Activated T-cell treated with anti-CD3 and anti-CD28 coated beads, Interleukin-2, amount 50 U/mL, for 24 hours (primary cell): ENCODE results near the gene TMEM187.
A peak's percentile ranks its signal among the peaks of the same experiment; 100 is the strongest.

Source experiments
- DNase-seq: peaks from one replicate; pipeline ENCODE4 v3.0.0-alpha.2; 2020
- H3K27ac Mint-ChIP-seq: 2 replicates; pipeline ENCODE4 v1.8.0; 2020; ENCODE audit warnings: mild to moderate bottlenecking, mixed read lengths
- H3K27me3 Mint-ChIP-seq: 2 replicates; pipeline ENCODE4 v1.8.0; 2020; ENCODE audit warnings: mixed read lengths
- H3K36me3 Mint-ChIP-seq: 2 replicates; pipeline ENCODE4 v1.8.0; 2020; ENCODE audit warnings: low read depth, mixed read lengths
- H3K4me1 Mint-ChIP-seq: 2 replicates; pipeline ENCODE4 v1.8.0; 2020; ENCODE audit warnings: low read depth, mixed read lengths
- H3K4me3 Mint-ChIP-seq: 2 replicates; pipeline ENCODE4 v1.8.0; 2020; ENCODE audit warnings: mild to moderate bottlenecking, moderate library complexity, mixed read lengths
- H3K9me3 Mint-ChIP-seq: 2 replicates; pipeline ENCODE4 v1.8.0; 2020; ENCODE audit warnings: mixed read lengths

Gene TMEM187

DNA sequence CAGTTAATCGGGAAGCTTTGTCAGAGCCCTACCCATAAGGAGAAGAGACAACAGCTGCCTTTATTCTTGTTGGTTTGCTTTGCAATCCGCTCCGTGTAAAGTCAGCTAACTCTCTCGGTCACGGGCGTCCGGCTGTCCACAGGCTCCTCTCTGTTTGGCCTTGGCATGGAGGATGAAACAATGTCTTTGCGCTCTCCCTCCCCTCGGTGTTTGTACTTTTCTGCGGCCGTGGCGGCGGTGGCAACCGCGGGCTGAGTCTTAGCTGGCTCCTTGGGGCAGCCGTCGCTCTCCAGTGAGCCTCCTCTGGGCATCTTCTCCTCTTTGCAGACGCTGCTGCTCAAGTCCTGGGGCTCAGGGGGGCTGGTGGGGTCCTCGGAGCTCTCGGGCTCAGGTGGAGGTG, 57.7 kb downstream of the TMEM187 start:
- DNase-seq, result no peak
- Mint-ChIP-seq H3K9me3 (no peaks in the 10 kb centered on the region), H3K4me1 (peaks cover 2% of the 10 kb centered on the region), H3K27ac (peak overlapping the region; percentile 44), H3K36me3 (peaks cover 63% of the 10 kb centered on the region), H3K27me3 (peaks cover 58% of the 10 kb centered on the region), H3K4me3 (no peak overlapping the region)

DNA sequence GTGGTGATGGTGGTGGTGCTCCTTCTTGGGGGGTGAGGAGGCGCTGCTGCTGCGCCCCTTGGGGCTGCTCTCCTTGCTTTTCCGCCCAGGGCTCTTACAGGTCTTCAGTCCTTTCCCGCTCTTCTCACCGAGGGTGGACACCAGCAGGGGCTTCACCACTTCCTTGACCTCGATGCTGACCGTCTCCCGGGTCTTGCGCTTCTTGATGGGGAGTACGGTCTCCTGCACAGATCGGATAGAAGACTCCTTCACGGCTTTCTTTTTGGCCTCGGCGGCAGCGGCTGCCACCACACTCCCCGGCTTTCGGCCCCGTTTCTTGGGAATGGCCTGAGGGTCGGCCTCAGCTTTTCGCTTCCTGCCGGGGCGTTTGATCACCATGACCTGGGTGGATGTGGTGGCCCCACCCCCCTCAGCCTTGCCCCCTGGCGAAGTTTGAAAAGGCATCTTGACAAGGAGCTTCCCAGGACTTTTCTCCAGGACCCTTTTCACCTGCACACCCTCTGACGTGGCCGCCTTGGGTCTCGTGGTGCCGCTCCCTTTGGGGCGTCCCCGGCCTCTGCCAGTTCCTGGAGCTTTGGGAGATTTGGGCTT, 58.3 kb downstream of the TMEM187 start:
- peaks cover 2% of the 10 kb centered on the region for H3K4me1 Mint-ChIP-seq
- H3K36me3 Mint-ChIP-seq, result peaks cover 60% of the 10 kb centered on the region
- no peaks in the 10 kb centered on the region for H3K9me3 Mint-ChIP-seq
- H3K27ac Mint-ChIP-seq, result no peak overlapping the region
- no peak for DNase-seq
- H3K4me3 Mint-ChIP-seq, result no peak overlapping the region
- peaks cover 55% of the 10 kb centered on the region for H3K27me3 Mint-ChIP-seq

DNA sequence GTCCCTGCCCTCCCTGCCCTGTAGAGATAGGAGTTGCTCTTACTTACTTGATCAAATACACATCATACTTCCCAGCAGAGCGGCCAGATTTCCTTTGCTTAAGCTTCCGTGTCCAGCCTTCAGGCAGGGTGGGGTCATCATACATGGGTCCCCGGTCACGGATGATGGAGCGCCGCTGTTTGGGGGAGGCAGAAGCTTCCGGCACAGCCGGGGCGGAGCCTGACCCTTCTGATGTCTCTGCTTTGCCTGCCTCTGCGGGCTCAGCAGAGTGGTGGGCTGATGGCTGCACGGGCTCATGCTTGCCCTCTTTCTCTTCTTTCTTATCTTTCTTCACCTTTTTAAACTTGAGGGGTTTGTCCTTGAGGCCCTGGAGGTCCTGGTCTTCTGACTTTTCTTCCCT, 59.6 kb downstream of the TMEM187 start:
- Mint-ChIP-seq H3K4me3 (no peak overlapping the region), H3K36me3 (peaks cover 61% of the 10 kb centered on the region), H3K27ac (no peak overlapping the region), H3K4me1 (peaks cover 10% of the 10 kb centered on the region), H3K27me3 (peaks cover 60% of the 10 kb centered on the region), H3K9me3 (no peaks in the 10 kb centered on the region)
- DNase-seq, result no peak

DNA sequence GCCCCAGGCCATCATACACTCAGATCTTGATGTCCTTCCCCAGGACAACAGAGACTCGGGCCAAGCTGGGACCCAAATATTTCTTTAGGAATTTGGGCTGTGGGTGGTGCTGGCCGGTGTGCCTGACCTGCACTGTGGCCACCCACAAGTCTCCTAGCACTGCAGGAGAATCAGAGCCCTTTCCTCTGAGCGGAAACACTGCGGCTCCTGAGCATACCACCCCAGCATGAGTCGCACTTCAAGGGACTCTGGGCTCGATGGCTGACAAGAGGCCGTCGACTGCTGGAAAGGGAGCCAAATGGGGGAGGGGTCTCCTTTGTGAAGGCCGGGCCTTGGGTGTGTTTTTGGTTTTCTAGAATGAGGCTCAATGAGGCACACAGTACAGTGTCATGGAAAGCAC, 60.1 kb downstream of the TMEM187 start:
- no peak for DNase-seq
- Mint-ChIP-seq H3K36me3 (peaks cover 62% of the 10 kb centered on the region), H3K27ac (no peak overlapping the region), H3K4me1 (peaks cover 15% of the 10 kb centered on the region), H3K4me3 (no peak overlapping the region), H3K9me3 (no peaks in the 10 kb centered on the region), H3K27me3 (peaks cover 62% of the 10 kb centered on the region)
